Embryonic facial prominence (tissue), 1 donor: ENCODE measurements around the gene ATXN10.

ENCODE experiments used
- DNase-seq: peaks from one replicate; pipeline ENCODE4 v3.0.0-alpha.2; 2016; ENCODE audit errors: extremely low spot score

Gene ATXN10

GRCh38 chr22:45826520-45826919 lies 154.9 kb downstream of the ATXN10 start:
- no peak for DNase-seq

- DNase-seq: no peak
Measured at GRCh38 chr22:45828841-45829240, 157.2 kb downstream of the ATXN10 start.

DNA sequence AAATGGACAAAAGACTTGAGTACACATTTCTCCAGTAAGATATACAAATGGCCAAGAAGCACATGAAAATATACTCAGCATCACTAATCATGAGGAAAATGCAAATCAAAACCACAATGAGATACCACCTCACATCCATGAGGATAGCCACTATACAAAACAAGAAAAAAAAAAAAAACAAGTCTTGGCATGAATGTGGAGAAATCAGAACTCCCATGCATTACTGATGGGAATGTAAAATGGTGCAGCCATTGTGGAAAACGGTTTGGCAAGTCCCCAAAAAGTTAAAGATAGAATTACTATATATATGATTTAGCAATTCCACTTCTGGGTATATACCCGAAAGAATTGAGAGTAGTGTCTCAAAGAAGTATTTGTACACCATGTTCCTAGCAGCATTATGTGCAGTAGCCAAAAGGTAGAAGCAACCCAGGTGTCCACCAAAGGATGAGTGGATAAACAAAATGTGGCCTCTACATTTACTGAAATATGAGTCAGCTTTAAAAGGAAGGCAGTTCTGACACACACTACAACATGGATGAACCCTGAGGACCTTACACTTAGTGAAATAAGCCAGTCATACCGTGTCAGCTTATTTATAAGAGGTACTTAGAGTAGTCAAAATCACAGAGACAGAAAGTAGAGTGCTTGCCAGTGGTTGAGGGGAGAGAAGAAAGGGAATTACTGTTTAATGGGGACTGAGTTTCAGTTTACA lies 159.1 kb downstream of the ATXN10 start:
- DNase-seq: no peak

DNA sequence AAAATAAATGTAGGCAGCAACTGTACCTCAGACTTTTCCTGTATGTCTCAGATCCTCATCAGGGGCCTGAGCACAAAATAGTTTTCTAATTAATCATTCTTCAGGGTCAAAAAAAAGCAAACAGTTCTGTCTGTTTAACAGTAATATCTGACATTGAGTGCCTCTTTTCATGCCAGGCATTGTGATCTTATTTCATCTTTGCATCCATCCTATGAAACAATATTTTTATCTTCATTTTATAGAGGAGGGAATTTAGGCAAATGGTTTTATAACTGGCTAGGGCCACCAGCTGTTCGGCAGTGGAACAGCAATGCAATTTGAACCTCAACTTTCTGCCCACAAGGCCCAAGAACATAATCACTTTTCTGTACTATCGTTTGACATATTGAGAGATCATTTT lies 159.8 kb downstream of the ATXN10 start:
- no peak for DNase-seq

GRCh38 chr22:45832180-45832579 lies 160.5 kb downstream of the ATXN10 start:
- no peak for DNase-seq

- DNase-seq: no peak
Measured at GRCh38 chr22:45832959-45833580, 161.4 kb downstream of the ATXN10 start.

DNA sequence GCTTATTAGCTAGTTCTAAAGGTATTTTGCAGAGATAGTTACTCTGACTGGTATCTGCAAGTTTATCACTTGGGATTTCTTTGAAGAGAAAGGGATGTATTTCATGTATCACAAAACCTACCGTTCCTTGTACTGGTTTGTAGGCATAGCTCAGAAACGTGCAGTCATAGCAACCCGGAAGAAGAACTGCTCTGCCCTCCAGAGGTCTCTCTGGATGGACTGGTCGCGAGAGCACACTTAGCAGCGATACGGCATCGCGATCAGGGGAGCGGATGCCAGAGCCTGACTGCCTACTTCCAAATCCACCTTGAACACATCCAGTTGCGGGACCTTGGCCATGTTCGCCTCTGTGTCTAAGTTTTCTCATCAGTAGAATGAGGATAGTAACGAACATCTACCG lies 162.0 kb downstream of the ATXN10 start:
- DNase-seq: no peak

GRCh38 chr22:45834241-45834640 lies 162.6 kb downstream of the ATXN10 start:
- DNase-seq: no peak

- no peak for DNase-seq
Measured at GRCh38 chr22:45834795-45835194, 163.2 kb downstream of the ATXN10 start.

- no peak for DNase-seq
Measured at GRCh38 chr22:45836418-45837169, 165.0 kb downstream of the ATXN10 start.

DNA sequence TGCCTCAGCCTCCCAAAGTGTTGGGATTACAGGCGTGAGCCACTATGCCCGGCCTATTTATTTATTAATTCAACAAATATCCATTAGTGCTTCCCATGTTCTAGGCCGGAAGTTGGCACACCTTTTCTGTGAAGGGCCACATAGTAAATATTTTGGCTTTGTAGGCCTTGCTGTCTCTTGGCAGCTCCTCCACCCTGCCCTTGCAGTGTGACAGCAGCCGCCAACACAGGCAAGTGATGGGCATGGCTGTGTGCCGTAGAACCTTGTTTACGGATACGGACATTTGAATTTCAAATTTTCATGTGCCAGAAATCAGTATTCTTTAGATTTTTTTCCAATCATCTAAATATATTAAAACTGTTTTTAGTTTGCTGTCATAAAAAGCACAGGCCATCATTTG lies 165.9 kb downstream of the ATXN10 start:
- no peak for DNase-seq

GRCh38 chr22:45838305-45838887 lies 166.8 kb downstream of the ATXN10 start:
- DNase-seq: no peak

- DNase-seq: no peak
Measured at GRCh38 chr22:45840483-45840882, 168.8 kb downstream of the ATXN10 start.

DNA sequence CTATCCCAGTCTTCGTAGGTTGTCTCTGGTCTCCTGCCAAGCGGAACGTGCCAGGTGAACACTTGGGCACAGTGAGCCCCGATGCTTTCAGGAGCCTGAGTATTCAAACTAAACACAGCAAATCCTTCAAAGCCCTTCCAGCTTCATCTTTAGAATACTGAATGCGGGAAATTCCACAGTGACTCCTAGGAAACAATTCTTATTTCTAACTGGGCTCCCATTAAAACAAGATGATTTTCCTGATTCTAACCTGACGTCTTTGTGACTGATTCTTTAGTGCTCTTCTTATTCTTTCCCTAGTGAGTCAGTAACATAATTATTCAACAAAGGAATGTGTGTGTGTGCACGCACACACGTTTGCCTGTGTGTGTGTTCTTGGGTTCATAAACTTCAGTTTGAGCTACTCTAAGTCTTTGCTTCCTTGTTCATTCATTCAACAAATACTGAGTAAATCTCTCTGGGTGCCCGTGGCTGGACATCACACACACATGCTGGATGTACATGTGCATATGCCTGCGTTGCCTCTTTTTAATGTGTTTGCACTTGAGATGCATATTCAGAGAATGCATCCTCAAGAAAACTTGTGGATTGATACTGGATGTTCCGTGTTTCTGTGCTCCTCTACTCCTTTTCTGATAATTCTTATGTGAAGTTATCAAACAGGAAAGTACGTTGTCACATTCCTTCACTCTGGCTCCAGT lies 170.8 kb downstream of the ATXN10 start:
- no peak for DNase-seq

GRCh38 chr22:45843031-45843430 lies 171.4 kb downstream of the ATXN10 start:
- no peak for DNase-seq

GRCh38 chr22:45843986-45844385 lies 172.4 kb downstream of the ATXN10 start:
- DNase-seq: no peak

GRCh38 chr22:45845076-45845487 lies 173.4 kb downstream of the ATXN10 start:
- DNase-seq: no peak

GRCh38 chr22:45846952-45847351 lies 175.3 kb downstream of the ATXN10 start:
- no peak for DNase-seq

GRCh38 chr22:45848904-45849303 lies 177.3 kb downstream of the ATXN10 start:
- no peak for DNase-seq

GRCh38 chr22:45852826-45853225 lies 181.2 kb downstream of the ATXN10 start:
- DNase-seq: no peak

GRCh38 chr22:45855961-45856360 lies 184.3 kb downstream of the ATXN10 start:
- no peak for DNase-seq

DNA sequence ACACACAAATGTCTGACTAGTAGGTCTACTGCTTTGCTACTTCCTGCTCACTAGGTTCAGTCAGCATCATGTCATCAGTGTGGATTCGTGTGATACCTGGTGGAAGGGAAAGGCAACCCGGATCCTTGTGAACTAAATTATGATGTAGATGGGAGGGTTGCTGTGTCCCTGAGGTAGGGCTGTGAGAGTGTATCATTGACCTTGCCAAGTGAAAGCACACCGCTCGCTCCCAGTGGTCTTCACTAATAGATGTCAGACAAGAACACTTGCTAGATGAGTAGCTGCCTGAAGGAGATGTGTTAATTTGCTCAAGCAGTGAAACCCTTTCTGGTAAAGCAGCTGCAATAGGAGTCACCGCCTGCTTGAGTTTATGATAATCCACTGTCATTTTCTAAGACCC lies 185.9 kb downstream of the ATXN10 start:
- no peak for DNase-seq
